ENCODE measurements around the gene P2RX4. TPM values are rescaled to one million over a fixed set of nuclear protein-coding genes. Genes with fewer than 3 reads are reported as not detected.
A peak's percentile ranks its signal among the peaks of the same experiment; 100 is the strongest.

Gene P2RX4
- total and polyA plus RNA-seq, 9 of the 15 experiments (the other 6 are each of a cell fraction or from before 2014, with no cell fraction given): 6.6 to 21.5 (median 11.7) TPM

GRCh38 chr12:121202407-121203355 lies 7.2 kb upstream of the P2RX4 start (continued):
- no peak for TF ChIP-seq HMGN3 (IDR thresholded peaks at IDR 0.05; ENCODE audit: borderline replicate concordance, extremely low read depth, insufficient read length, low read depth, low read length)
- peak; percentile 73 for TF ChIP-seq ZNF121 (CRISPR knock-in tag; conservative IDR thresholded peaks at IDR 0.05)
- peak; percentile 50; the same call in 1 of the 2 replicates for TF ChIP-seq TOE1 (IDR thresholded peaks at IDR 0.05; ENCODE audit: borderline replicate concordance)
- no peak for TF ChIP-seq TOE1 (CRISPR knock-in tag; IDR thresholded peaks at IDR 0.05; ENCODE audit: borderline replicate concordance, low read depth)
- peak; percentile 56; the same call in 1 of the 2 replicates for TF ChIP-seq SMAD4 (CRISPR knock-in tag; conservative IDR thresholded peaks at IDR 0.05)
- TF ChIP-seq NCOR1 (IDR thresholded peaks at IDR 0.05): peak; percentile 75
- TF ChIP-seq, protein P1, sequence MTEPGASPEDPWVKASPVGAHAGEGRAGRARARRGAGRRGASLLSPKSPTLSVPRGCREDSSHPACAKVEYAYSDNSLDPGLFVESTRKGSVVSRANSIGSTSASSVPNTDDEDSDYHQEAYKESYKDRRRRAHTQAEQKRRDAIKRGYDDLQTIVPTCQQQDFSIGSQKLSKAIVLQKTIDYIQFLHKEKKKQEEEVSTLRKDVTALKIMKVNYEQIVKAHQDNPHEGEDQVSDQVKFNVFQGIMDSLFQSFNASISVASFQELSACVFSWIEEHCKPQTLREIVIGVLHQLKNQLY (CRISPR knock-in tag; conservative IDR thresholded peaks at IDR 0.05): no peak
- TF ChIP-seq, protein P2, sequence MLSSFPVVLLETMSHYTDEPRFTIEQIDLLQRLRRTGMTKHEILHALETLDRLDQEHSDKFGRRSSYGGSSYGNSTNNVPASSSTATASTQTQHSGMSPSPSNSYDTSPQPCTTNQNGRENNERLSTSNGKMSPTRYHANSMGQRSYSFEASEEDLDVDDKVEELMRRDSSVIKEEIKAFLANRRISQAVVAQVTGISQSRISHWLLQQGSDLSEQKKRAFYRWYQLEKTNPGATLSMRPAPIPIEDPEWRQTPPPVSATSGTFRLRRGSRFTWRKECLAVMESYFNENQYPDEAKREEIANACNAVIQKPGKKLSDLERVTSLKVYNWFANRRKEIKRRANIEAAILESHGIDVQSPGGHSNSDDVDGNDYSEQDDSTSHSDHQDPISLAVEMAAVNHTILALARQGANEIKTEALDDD (IDR thresholded peaks at IDR 0.05): no peak
- peak; percentile 51; the same call in 1 of the 2 replicates for TF ChIP-seq KLF16 (IDR thresholded peaks at IDR 0.05)
- TF ChIP-seq FOXJ2 (tag; IDR thresholded peaks at IDR 0.05): peak; percentile 75
- TF ChIP-seq, protein P3, sequence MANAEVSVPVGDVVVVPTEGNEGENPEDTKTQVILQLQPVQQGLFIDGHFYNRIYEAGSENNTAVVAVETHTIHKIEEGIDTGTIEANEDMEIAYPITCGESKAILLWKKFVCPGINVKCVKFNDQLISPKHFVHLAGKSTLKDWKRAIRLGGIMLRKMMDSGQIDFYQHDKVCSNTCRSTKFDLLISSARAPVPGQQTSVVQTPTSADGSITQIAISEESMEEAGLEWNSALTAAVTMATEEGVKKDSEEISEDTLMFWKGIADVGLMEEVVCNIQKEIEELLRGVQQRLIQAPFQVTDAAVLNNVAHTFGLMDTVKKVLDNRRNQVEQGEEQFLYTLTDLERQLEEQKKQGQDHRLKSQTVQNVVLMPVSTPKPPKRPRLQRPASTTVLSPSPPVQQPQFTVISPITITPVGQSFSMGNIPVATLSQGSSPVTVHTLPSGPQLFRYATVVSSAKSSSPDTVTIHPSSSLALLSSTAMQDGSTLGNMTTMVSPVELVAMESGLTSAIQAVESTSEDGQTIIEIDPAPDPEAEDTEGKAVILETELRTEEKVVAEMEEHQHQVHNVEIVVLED (CRISPR knock-in tag; IDR thresholded peaks at IDR 0.05): 0 out of 2 replicates have a peak, but pooled peaks have one; percentile 3
- TF ChIP-seq ZNF24 (IDR thresholded peaks at IDR 0.05): no peak
- TF ChIP-seq LARP7 (IDR thresholded peaks at IDR 0.05): no peak
- TF ChIP-seq VEZF1 (CRISPR knock-in tag; IDR thresholded peaks at IDR 0.05): 0 out of 2 replicates have a peak, but pooled peaks have one; percentile 10
- TF ChIP-seq FOSL1 (tag; conservative IDR thresholded peaks at IDR 0.05): peak; percentile 65
- TF ChIP-seq, protein P4, sequence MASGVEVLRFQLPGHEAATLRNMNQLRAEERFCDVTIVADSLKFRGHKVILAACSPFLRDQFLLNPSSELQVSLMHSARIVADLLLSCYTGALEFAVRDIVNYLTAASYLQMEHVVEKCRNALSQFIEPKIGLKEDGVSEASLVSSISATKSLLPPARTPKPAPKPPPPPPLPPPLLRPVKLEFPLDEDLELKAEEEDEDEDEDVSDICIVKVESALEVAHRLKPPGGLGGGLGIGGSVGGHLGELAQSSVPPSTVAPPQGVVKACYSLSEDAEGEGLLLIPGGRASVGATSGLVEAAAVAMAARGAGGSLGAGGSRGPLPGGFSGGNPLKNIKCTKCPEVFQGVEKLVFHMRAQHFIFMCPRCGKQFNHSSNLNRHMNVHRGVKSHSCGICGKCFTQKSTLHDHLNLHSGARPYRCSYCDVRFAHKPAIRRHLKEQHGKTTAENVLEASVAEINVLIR (CRISPR knock-in tag; IDR thresholded peaks at IDR 0.05): no peak
- TF ChIP-seq HBP1 (CRISPR knock-in tag; IDR thresholded peaks at IDR 0.05): no peak
- peak; percentile 57; the same call in 1 of the 2 replicates for TF ChIP-seq ZNF589 (CRISPR knock-in tag; IDR thresholded peaks at IDR 0.05; ENCODE audit: low read depth)
